Fibroblast of the aortic adventitia (primary cell): Measurements from ENCODE around the gene SLC27A3. TPM values are rescaled to one million over a fixed set of nuclear protein-coding genes. Genes with fewer than 3 reads are reported as not detected.

Source experiments
- DNase-seq: peaks from one replicate; pipeline ENCODE4 v3.0.0-alpha.2; 2010; ENCODE audit warnings: low read depth
- H3K4me3 ChIP-seq: 2 replicates; pipeline ENCODE4 v1.5.1; 2011; ENCODE audit warnings: low read depth, mild to moderate bottlenecking, control low read depth, low read length, moderate library complexity
- total RNA-seq: library from RNA; depleted of rRNA; stranded (reverse); fragments of >200 nt; gene quantifications from 2 replicates; pipeline ENCODE4 v1.2.3, GENCODE V29; 2012; ENCODE audit warnings: low replicate concordance
- TF ChIP-seq, protein P1 (sequence below): IDR thresholded peaks from 2 replicates; pipeline ENCODE4 v1.5.1; 2011; ENCODE audit warnings: mild to moderate bottlenecking, low read length, control low read depth, inconsistent platforms; ENCODE audit not compliant: insufficient read depth

SLC27A3 gene
- total RNA-seq, 1 donor = 11.5 TPM

DNA sequence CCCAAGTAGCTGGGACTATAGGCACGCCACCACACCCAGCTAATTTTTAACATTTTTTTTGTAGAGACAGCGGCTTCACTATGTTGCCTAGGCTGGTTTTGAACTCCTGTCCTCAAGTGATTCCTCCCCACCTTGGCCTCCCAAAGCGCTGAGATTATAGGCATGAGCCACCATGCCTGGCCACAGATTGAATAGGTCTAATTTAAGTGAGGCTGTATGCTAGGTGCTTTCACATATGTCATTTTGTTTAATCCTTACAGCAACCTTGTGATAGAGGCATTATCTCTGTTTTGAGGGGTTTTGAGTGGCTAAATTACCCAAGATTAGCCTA lies 40.2 kb upstream of the SLC27A3 start:
- no peak for DNase-seq
- no peak overlapping the region for H3K4me3 ChIP-seq
- TF ChIP-seq, protein P1, sequence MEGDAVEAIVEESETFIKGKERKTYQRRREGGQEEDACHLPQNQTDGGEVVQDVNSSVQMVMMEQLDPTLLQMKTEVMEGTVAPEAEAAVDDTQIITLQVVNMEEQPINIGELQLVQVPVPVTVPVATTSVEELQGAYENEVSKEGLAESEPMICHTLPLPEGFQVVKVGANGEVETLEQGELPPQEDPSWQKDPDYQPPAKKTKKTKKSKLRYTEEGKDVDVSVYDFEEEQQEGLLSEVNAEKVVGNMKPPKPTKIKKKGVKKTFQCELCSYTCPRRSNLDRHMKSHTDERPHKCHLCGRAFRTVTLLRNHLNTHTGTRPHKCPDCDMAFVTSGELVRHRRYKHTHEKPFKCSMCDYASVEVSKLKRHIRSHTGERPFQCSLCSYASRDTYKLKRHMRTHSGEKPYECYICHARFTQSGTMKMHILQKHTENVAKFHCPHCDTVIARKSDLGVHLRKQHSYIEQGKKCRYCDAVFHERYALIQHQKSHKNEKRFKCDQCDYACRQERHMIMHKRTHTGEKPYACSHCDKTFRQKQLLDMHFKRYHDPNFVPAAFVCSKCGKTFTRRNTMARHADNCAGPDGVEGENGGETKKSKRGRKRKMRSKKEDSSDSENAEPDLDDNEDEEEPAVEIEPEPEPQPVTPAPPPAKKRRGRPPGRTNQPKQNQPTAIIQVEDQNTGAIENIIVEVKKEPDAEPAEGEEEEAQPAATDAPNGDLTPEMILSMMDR = no peak

DNA sequence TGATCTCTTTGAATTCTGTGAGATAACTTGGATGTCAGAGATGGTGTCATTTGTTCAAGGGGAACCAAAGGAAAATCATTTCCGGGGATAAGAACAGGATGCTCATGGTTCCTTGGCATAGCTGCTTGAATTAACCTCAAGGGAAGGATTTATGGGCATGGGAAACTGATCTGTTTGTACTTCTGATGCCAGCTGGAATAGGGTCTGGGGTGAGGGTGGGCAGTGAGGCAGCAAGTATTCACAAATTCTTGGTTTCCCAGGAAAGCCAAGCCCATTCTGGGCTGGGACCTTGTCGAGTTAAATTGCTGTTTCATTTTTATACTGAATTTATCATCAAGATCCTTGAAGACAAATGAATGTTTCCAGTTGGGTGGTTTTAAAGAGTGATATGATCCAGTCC lies 33.2 kb upstream of the SLC27A3 start:
- no peak overlapping the region for H3K4me3 ChIP-seq
- no peak for DNase-seq
- TF ChIP-seq, protein P1 = no peak

DNA sequence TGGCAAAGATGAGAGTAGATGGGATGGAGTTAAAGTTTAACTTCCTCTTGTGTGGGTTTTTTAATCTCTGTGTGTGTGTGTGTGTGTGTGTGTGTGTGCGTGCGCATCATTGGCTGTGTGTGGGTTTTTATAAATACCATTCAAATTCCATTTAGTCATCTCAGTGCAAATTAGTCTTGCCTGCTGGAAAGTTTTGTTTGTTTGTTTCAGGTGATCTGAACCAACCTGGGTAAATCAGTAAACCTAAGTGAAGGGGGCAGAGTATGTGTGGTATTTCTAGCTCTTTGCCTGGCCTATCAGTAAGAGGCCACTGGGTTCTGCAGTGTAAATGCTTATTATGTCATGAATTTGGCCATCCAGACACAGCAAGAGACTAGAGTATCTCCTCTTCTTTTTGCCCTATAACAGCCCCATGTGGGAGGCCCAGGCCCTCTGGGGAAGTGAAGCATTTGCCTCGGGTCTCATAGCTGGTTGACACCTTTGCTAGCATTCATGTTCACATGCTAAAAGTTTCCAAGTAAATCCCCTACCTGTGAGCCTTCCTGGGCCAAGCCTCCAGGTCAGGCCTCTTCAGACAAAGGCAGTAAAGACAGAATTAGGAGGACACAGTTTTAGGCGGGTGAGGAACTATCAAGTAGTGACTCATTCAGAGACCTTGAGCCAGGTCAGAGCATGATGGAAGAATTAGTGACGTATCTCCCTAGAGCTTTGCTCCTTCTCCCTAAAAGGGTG lies 32.6 kb upstream of the SLC27A3 start:
- TF ChIP-seq, protein P1 = no peak
- DNase-seq = peak; percentile 73
- no peak overlapping the region for H3K4me3 ChIP-seq

DNA sequence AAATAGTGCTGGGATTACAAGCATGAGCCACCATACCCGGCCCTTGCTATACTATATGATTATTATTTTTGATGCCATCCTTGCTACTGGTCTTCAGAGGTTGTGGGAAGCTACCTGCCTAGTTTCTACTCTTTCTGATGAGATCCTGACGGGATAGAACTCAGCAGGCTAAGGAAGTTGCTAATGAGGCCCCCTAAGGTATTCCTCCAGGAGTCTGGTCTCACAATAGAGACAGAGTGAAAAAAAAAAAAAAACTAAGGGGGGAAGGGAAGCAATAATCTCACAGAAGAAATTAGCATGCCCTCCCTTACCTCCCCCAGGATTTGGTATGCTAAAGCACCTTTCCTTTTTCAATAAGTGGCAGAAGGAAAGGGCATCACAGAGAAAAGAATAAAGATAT lies 29.8 kb upstream of the SLC27A3 start:
- no peak for DNase-seq
- H3K4me3 ChIP-seq = no peak overlapping the region
- TF ChIP-seq, protein P1 = no peak

DNA sequence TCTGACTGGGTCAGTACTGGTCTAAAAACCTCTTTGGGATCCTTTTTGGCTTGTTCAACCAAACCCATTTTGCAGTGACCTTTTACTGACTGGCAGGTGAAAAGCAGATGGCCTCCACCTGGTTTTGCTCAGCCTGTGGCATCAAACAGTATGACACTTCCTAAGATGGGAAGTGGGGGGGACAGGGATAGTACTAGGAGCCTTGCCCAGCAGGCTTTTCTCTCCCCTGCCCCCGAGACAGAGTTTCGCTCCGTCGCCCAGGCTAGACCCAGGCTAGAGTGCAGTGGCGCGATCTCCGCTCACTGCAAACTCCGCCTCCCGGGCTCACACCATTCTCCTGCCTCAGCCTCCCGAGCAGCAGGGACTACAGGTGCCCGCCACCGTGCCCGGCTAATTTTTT lies 29.0 kb upstream of the SLC27A3 start:
- TF ChIP-seq, protein P1 = no peak
- no peak overlapping the region for H3K4me3 ChIP-seq
- DNase-seq = no peak

DNA sequence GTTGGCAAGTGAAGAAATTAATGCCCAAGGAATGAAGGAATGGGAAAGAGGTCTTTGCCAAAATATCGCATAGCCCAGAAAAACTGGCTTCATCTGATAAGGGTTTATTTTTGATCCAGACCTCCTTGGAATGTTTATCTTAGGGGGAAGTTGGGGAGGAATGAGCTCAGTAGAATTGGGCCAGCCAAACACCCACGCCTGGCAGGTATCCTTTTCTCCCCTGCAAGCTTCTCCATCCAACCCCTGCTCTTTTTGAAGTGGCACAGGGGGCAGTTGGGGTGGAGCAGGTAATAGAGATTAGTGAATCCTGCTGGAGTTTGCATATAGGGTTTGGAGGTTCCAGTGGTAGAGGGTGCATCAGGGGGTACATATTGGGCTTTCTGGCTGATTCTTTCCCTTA lies 26.3 kb upstream of the SLC27A3 start:
- TF ChIP-seq, protein P1 = no peak
- peak; percentile 55 for DNase-seq

More for the DNA sequence above, 26.3 kb upstream of the SLC27A3 start:
- no peak overlapping the region for H3K4me3 ChIP-seq
